ENCODE data around the gene ELMO1.

GRCh38 chr7:36881233-36881874 lies 567.3 kb downstream of the ELMO1 start:
- TF ChIP-seq CTCF (conservative IDR thresholded peaks at IDR 0.05; ENCODE audit: low read depth, low read length) (no peak), EZH2 (IDR thresholded peaks at IDR 0.05; ENCODE audit: borderline replicate concordance, low read depth, low read length, poor library complexity, severe bottlenecking) (no peak)

Measured in A673 (cell line).